Activated naive CD4-positive, alpha-beta T cell treated with anti-CD3 and anti-CD28 coated beads, Interleukin-2, amount 10 ng/mL, durations not matched to agents 7 days and 5 days (primary cell): ENCODE results near the gene LIPI.
"Not testable (repeated sequence)": the region's sequence is repeated elsewhere in the genome, so short reads cannot be mapped to it uniquely, and the experiment has no call there.

Experiments used
- CTCF ChIA-PET: fragments of 350-600 bp; sonication (Branson Sonifier 250); formaldehyde crosslinking; loops from one replicate; lab custom pipeline; 2021; ENCODE audit warnings: antibody characterized with exemption; lab: Charles Lee
- DNase-seq: peaks from one replicate; pipeline ENCODE4 v3.0.0-alpha.2; 2020
- H3K27ac Mint-ChIP-seq: one replicate; pipeline ENCODE4 v1.8.0; 2021; ENCODE audit warnings: mild to moderate bottlenecking, moderate library complexity, mixed read lengths
- H3K27me3 Mint-ChIP-seq: one replicate; pipeline ENCODE4 v1.8.0; 2021; ENCODE audit warnings: mild to moderate bottlenecking, mixed read lengths
- H3K36me3 Mint-ChIP-seq: one replicate; pipeline ENCODE4 v1.8.0; 2021; ENCODE audit warnings: mixed read lengths
- H3K4me1 Mint-ChIP-seq: one replicate; pipeline ENCODE4 v1.8.0; 2021; ENCODE audit warnings: mixed read lengths
- H3K4me3 Mint-ChIP-seq: one replicate; pipeline ENCODE4 v1.8.0; 2021; ENCODE audit warnings: mild to moderate bottlenecking, moderate library complexity, mixed read lengths
- H3K9me3 Mint-ChIP-seq: one replicate; pipeline ENCODE4 v1.8.0; 2021; ENCODE audit warnings: mixed read lengths

LIPI gene

DNA sequence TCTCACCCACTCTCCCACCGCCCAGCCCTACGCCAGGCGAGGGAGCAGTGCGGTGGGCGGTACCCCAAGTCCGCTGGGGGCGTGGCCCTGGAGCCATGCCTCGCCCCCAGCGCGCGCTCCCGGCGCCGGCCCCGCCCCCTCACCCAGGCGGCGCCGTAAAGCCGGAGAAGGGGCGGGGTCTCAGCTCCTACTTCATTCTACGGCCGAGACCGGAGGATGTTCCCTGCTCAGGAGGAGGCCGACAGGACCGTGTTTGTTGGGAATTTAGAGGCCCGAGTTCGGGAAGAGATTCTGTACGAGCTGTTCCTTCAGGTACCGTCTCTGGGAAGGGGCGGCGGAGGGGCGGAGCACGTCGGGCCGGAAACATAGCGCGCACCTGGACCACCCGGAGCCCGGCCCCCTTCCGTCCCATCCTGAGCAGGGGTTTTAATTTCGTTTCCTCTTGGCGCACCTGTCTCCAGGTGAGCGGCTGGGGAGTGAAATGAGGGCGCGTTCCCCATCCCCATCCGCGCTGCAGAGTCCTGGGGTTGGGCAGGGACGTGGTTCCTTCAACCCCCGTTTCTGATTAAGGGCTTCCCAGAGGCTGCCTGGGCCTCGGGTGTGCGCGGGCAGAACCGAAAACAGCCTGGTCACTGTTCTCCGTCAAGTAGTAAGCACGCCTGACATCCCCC, 5.4 kb upstream of the LIPI start, which contains the start of gene RBM11:
Gene RBM11, plus strand, starts transcription at position 187 of the 671 bp plus-strand sequence. Its CDS starts 30 bp downstream, at position 217.
- Mint-ChIP-seq H3K9me3 (no peaks in the 10 kb centered on the region), H3K4me3 (peak within 1 kb of the TSS; percentile 80), H3K36me3 (no peaks in the 10 kb centered on the region), H3K4me1 (peaks cover 11% of the 10 kb centered on the region), H3K27ac (no peak within 1 kb of the TSS), H3K27me3 (peaks cover 14% of the 10 kb centered on the region)
- peak; percentile 79 for DNase-seq
- CTCF ChIA-PET = no interaction called here

DNA sequence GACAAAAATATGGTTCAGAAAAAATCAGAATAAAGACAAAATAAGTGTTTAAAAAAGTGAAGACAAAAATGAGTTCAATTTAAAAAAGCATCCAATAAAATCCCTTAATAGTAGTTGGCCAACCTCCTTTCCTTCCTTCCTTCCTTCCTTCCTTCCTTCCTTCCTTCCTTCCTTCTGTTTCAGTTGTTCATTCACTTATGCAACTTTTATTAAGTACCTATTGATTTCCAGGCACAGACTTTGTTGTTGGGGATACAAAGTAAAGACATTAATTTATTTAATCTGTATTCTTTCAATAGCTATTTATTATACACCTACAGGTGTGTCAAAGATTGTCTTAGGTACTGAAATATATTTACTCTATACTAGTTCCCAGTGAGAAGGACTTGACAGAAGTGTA, 2.4 kb upstream of the LIPI start:
- H3K27me3 Mint-ChIP-seq = peaks cover 18% of the 10 kb centered on the region
- CTCF ChIA-PET = no interaction called here

DNA sequence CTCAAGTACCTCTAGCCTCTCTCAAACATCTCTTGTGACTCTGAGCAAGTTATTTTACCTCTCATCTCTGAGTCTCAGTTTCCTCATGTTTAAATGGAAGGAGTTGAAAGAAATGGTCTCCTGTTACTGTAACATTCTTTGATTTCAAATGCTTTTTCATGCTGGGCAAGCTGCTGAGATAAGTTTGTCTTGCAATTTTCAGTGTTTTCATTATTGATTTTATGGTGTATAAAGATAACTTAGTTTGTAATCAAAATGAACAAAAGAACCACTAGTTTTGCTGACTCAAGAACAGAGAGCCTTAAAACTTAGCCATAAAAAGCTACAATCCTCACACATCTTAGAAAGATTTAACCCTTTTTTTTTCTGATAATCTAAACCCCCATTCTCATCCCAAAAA, 4.5 kb downstream of the LIPI start:
- CTCF ChIA-PET = no interaction called here
- DNase-seq = no peak
- Mint-ChIP-seq H3K36me3 (no peaks in the 10 kb centered on the region), H3K27me3 (peaks cover 4% of the 10 kb centered on the region), H3K9me3 (no peaks in the 10 kb centered on the region), H3K27ac (no peak overlapping the region), H3K4me1 (no peaks in the 10 kb centered on the region), H3K4me3 (no peak overlapping the region)

More for the DNA sequence above, 2.4 kb upstream of the LIPI start:
- no peak for DNase-seq
- Mint-ChIP-seq H3K9me3 (no peaks in the 10 kb centered on the region), H3K36me3 (no peaks in the 10 kb centered on the region), H3K27ac (no peak overlapping the region), H3K4me1 (peaks cover 11% of the 10 kb centered on the region), H3K4me3 (no peak overlapping the region)

DNA sequence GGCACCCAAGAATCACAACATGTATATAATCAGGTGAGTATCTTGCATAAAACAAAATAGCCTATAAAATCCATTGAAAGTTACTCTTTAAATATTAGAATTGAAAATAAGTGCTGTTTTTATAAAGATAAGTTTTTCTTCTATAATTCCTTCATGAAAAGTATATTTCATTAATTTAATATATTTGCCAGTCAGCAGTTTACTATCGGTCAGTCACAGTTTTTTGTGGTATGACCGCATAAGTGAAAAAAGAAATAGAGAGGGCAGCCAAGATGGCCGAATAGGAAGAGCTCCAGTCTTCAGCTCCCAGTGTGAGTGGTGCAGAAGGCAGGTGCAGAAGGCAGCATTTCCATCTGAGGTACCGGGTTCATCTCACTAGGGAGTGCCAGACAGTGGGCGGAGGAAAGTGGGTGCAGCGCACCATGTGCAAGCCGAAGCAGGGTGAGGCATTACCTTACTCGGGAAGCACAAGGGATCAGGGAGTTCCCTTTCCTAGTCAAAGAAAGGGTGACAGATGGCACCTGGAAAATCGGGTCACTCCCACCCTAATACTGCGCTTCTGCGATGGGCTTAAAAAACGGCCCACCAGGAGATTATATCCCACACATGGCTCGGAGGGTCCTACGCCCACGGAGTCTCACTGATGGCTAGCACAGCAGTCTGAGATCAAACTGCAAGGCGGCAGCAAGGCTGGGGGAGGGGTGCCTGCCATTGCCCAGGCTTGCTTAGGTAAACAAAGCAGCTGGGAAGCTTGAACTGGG, 44.1 kb downstream of the LIPI start:
- CTCF ChIA-PET = not testable (repeated sequence)

DNA sequence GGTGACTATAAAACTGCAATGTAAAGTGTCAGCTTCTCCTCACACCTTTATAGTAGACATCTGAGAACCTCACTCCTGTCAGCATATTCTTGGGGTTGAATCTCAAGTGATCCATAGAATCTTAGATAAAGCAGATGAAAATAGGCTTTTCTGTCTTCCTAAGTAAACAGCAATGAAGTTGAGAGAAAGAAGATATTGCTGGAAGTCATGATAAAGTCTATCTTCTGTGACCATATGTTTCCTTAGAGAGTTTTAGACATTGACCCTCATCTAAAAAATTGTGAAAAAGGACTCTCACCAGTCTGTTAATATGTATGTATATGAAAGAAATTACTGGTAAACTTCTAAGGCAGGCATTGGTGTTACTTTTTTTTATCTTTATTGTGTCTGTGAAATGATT, 66.8 kb downstream of the LIPI start:
- no peak overlapping the region for H3K27ac Mint-ChIP-seq
- H3K4me3 Mint-ChIP-seq = no peak overlapping the region
- no peaks in the 10 kb centered on the region for H3K9me3 Mint-ChIP-seq
- no peaks in the 10 kb centered on the region for H3K4me1 Mint-ChIP-seq
- DNase-seq = no peak
- H3K36me3 Mint-ChIP-seq = no peaks in the 10 kb centered on the region
- CTCF ChIA-PET = no interaction called here
- peaks cover 4% of the 10 kb centered on the region for H3K27me3 Mint-ChIP-seq

More for the DNA sequence above, 44.1 kb downstream of the LIPI start:
- H3K27me3 Mint-ChIP-seq, H3K4me1 Mint-ChIP-seq, H3K9me3 Mint-ChIP-seq, H3K36me3 Mint-ChIP-seq, H3K4me3 Mint-ChIP-seq, H3K27ac Mint-ChIP-seq, DNase-seq: not testable (repeated sequence)

DNA sequence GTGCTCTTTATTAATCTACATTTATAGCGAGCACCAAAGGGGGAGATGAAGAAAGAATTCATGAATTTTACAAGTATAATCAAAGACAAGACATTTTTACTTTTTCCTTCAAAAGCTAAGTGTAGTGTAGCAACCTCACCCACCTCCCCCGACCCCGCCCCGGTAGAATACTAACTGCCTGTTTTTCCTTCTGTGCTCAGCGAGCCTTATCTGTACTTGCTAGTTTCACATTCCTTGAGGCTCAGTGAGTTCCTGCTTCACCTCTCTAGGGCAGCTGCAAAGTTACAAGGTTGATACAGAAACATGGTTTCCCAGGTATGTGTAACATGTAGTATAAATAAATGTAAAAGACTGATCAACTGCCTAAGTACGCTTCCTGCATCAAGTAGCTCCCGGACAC, 86.5 kb downstream of the LIPI start:
- Mint-ChIP-seq H3K27ac (no peak overlapping the region), H3K36me3 (no peaks in the 10 kb centered on the region), H3K4me3 (no peak overlapping the region), H3K27me3 (no peaks in the 10 kb centered on the region), H3K9me3 (peaks cover 7% of the 10 kb centered on the region), H3K4me1 (peaks cover 12% of the 10 kb centered on the region)
- CTCF ChIA-PET = no interaction called here
- DNase-seq = no peak

DNA sequence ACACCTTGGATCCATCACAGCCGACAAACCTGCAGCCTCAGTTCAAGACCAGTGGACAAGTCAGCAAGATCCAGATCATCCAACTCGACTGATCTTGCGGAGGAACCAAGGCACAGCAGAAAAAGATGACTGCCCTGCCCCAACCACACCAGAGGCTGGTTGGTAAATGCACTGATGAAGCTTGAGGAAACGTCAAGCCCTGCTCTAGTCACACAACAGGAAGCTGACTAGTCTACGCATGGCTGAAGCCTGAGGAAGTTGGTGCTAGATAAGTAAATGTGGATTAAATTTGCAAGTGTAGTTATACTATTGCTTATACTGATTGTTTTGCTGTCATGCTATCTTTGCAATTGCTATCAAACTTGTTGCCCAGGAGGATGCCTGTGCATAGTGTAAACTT, 89.0 kb downstream of the LIPI start:
- no peak overlapping the region for H3K4me3 Mint-ChIP-seq
- peaks cover 7% of the 10 kb centered on the region for H3K9me3 Mint-ChIP-seq
- peaks cover 12% of the 10 kb centered on the region for H3K4me1 Mint-ChIP-seq
- H3K27me3 Mint-ChIP-seq = no peaks in the 10 kb centered on the region
- DNase-seq = no peak
- CTCF ChIA-PET = no interaction called here
- H3K36me3 Mint-ChIP-seq = no peaks in the 10 kb centered on the region
- H3K27ac Mint-ChIP-seq = no peak overlapping the region

DNA sequence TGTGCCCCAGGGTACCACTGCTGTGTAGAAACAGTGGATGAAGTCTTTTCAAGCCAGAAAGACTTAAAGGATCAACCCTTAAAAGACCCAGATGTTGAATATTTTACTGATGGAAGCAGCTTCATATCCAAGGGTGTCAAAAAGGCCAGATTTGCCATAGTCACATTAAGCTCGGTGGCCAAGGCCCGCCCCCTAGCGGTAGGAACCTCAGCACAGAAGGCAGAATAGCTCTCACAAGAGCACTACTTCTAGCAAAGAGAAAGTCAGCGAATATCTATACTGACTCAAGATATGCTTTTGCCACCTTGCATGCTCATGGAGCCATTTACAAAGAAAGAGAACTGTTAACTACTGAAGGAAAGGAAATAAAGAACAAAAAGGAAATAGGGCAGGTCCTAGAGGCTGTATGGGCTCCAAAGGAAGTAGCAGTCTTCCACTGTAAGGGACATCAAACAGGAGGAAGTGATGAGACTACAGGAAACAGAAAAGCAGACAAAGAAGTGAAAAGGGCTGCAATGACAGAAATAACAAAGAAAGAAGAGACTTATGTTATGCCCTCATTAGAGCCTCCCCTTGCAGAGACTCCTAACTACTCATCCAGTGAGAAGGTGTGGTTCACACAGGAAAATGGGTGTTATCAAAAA, 90.5 kb downstream of the LIPI start:
- Mint-ChIP-seq H3K4me3 (no peak overlapping the region), H3K27ac (no peak overlapping the region), H3K36me3 (no peaks in the 10 kb centered on the region)

DNA sequence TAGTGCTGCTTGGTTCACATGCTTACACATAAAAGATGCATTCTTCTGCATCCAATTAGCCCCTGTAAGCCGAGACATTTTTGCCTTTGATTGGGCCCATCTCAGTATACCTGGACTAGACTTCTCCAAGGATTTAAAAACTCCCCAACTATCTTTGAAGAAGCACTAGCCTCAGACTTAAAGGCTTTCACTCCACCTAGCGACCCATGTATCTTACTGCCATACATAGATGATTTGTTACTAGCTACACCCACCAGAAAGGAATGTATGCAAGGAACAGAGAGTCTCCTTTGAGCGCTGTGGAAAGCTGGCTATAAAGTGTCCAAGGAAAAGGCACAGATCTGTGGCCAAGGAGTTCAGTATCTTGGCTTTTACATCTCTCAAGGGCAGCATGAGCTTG, 91.7 kb downstream of the LIPI start:
- peaks cover 20% of the 10 kb centered on the region for H3K4me1 Mint-ChIP-seq
- H3K27me3 Mint-ChIP-seq = no peaks in the 10 kb centered on the region
- no peak overlapping the region for H3K27ac Mint-ChIP-seq
- no peak overlapping the region for H3K4me3 Mint-ChIP-seq
- CTCF ChIA-PET = interaction anchor here (0.8 to 0.9 kb wide), 2 partner anchors 17 to 257 kb away, joined by 3 read pairs; no protein-coding TSS in a partner anchor
- H3K9me3 Mint-ChIP-seq = peaks cover 4% of the 10 kb centered on the region
- no peak for DNase-seq
- no peaks in the 10 kb centered on the region for H3K36me3 Mint-ChIP-seq

More for the DNA sequence above, 90.5 kb downstream of the LIPI start:
- no peaks in the 10 kb centered on the region for H3K27me3 Mint-ChIP-seq
- CTCF ChIA-PET = interaction anchor here (0.9 to 1.1 kb wide), 4 partner anchors 18 to 141 kb away, joined by 3 to 4 read pairs (median 3); no protein-coding TSS in a partner anchor
- H3K4me1 Mint-ChIP-seq = peaks cover 20% of the 10 kb centered on the region
- peak; percentile 52 for DNase-seq
- H3K9me3 Mint-ChIP-seq = peaks cover 7% of the 10 kb centered on the region

DNA sequence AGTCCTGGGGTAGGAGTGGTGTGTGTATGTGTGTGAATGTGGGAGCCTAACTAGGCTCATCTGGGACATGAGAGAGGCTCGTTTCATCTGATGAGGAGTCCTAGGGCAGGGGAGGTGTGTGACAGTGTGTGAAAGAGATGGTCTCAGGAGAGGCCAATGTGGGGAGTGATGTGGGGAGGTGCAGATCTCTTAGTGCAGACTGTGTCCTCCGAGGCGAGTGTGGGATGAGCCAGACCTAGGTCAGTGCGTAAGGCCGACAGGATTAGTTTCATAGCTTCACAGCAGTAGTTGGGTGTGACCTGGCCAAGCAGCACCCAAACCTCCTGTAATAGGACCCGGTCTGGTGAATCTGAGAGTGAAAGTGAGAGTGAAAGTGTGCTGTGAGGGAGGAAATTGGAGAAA, 94.7 kb downstream of the LIPI start:
- Mint-ChIP-seq H3K27me3 (no peaks in the 10 kb centered on the region), H3K4me1 (peaks cover 15% of the 10 kb centered on the region), H3K9me3 (peaks cover 3% of the 10 kb centered on the region), H3K4me3 (no peak overlapping the region), H3K27ac (peak overlapping the region; percentile 19), H3K36me3 (peaks cover 2% of the 10 kb centered on the region)
- CTCF ChIA-PET = no interaction called here
- no peak for DNase-seq

DNA sequence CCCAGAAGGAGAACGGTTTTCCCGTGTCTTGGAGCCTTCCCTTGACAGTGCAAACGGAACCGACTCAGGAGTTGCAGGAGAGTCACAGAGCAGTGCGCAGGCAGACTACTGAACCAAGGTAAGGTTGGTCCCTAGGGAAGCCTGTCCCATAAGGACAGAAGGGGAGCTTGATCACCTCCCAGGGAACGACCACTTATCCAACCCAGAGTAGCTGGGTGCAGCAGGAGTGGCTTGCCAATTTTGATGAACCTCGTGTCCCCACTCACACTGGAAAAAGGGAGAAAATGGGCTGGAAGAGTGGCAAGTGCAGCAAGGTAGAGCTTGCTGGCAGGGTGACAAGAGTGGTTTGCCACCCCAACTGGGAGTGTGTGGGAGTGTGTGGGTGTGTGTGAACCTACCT, 95.1 kb downstream of the LIPI start:
- CTCF ChIA-PET = interaction anchor here (0.6 kb wide), 1 partner anchor 286 kb away, joined by 3 read pairs; no protein-coding TSS in a partner anchor
- H3K36me3 Mint-ChIP-seq = peaks cover 2% of the 10 kb centered on the region
- no peak overlapping the region for H3K4me3 Mint-ChIP-seq
- no peaks in the 10 kb centered on the region for H3K27me3 Mint-ChIP-seq
- no peak overlapping the region for H3K27ac Mint-ChIP-seq
- DNase-seq = no peak
- H3K4me1 Mint-ChIP-seq = peaks cover 15% of the 10 kb centered on the region
- peaks cover 3% of the 10 kb centered on the region for H3K9me3 Mint-ChIP-seq

DNA sequence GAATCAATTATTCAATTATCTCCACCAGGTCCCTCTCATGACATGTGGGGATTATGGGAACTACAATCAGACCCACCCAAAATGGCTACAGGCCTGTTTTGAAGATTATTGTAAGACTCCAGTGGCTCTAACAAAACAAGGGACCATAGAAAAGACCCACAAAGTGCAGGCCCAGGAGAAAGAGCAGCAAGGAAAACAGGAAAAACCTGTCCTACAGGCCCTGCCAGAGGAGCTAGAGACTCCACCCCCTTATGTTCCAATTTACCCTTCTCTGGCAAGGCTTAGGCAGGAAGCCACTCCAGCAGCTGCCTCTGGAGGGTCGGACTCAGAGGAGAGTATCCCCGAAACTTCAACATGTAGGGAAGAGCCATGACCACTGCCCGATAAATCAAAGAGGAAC, 96.5 kb downstream of the LIPI start:
- Mint-ChIP-seq H3K27me3 (no peaks in the 10 kb centered on the region), H3K4me3 (no peak overlapping the region), H3K27ac (no peak overlapping the region), H3K4me1 (peaks cover 9% of the 10 kb centered on the region), H3K9me3 (no peaks in the 10 kb centered on the region), H3K36me3 (peaks cover 2% of the 10 kb centered on the region)
- CTCF ChIA-PET = no interaction called here
- no peak for DNase-seq

DNA sequence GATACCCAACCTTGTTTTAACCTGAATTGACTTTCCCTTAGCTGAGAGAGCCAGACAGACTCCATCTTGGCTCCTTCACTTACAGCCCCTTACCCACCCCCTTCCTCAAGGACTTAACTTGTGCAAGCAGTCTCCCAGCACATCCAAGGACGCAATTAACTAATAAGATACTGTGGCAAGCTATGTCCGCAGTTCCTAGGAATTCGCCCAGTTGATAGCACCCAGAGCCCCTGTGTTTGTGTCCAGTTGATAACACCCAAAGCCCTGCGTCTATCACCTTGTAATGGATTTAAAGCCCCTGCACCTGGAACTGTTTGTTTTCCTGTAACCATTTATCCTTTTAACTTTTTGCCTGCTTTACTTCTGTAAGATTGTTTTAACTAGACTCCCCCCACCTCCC, 106.2 kb downstream of the LIPI start:
- H3K4me1 Mint-ChIP-seq, H3K36me3 Mint-ChIP-seq, H3K27me3 Mint-ChIP-seq, H3K9me3 Mint-ChIP-seq, H3K27ac Mint-ChIP-seq, H3K4me3 Mint-ChIP-seq, CTCF ChIA-PET, DNase-seq: not testable (repeated sequence)

DNA sequence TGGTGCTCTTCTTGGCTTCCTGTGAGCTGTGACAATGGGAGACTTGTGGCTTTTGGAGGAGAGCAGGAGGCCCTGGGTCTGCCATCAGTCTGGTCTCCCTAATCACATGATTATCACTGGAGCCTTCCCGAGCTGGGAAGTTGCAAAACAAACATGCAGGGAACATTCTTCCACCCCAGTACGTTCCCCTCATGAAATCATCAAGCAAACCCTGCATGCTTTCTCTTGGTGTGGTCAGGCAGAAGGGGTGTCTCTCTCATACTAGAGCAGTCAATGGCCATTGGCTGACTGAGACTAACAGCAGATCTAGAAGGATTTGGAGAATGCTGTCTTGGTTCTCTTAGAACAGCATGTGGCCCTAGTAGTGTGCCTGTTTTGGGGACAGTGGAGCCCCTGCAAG, 111.2 kb downstream of the LIPI start:
- no peak for DNase-seq
- CTCF ChIA-PET = interaction anchor here (0.6 kb wide), 1 partner anchor 12 kb away, joined by 3 read pairs; no protein-coding TSS in a partner anchor
- Mint-ChIP-seq H3K27ac (no peak overlapping the region), H3K4me3 (no peak overlapping the region), H3K4me1 (no peaks in the 10 kb centered on the region), H3K36me3 (peaks cover 5% of the 10 kb centered on the region), H3K27me3 (no peaks in the 10 kb centered on the region), H3K9me3 (no peaks in the 10 kb centered on the region)
